Colonic mucosa (tissue), 4 donors: Measurements from ENCODE around the gene DPP3. TPM values are rescaled to one million over a fixed set of nuclear protein-coding genes. Genes with fewer than 3 reads are reported as not detected.
A peak's percentile ranks its signal among the peaks of the same experiment; 100 is the strongest.

ENCODE experiments used
- DNase-seq: peaks from one replicate; pipeline ENCODE4 v3.0.0-alpha.2; 2020
- H3K27ac ChIP-seq: fragments of 200-600 bp; one replicate; pipeline ENCODE4 v1.8.0; 2021
- H3K27me3 ChIP-seq: fragments of 200-600 bp; one replicate; pipeline ENCODE4 v1.8.0; 2021
- H3K36me3 ChIP-seq: fragments of 200-600 bp; one replicate; pipeline ENCODE4 v1.8.0; 2021
- H3K4me1 ChIP-seq: fragments of 200-600 bp; one replicate; pipeline ENCODE4 v1.8.0; 2021; ENCODE audit warnings: mild to moderate bottlenecking
- H3K4me3 ChIP-seq: fragments of 200-600 bp; one replicate; pipeline ENCODE4 v1.8.0; 2021
- H3K9ac ChIP-seq, 2 donors: one replicate each; pipeline ENCODE4 v1.7.0; 2013; ENCODE audit warnings: control low read depth in 2 of 2, low read depth in 2 of 2, low read length in 2 of 2
- H3K9me3 ChIP-seq: fragments of 200-600 bp; one replicate; pipeline ENCODE4 v1.8.0; 2021
- intact Hi-C: fragments of 100-400 bp; cut with DNase I; formaldehyde crosslinking; loops from one replicate; pipeline ENCODE4 v1.14.1; 2022
- total RNA-seq, 2 donors: library from RNA; stranded (reverse); fragmentation: NEBNext Ultra II Directional in 1 of 2; extraction: Animal tissue kit (Norgen Biotek cat#: 25700) in 1 of 2; gene quantifications; one replicate each; pipeline ENCODE4 v1.2.1, GENCODE V29; 2021
- TF ChIP-seq, protein P1 (sequence below): fragments of 200-600 bp; IDR thresholded peaks from one replicate; pipeline ENCODE4 v1.8.0; 2022; ENCODE audit warnings: antibody characterized with exemption, mild to moderate bottlenecking
- donor health status: healthy.
- donor health status: DM: no; HTN: no; CAD: no.
- donor health status: DM: no; HTN: no; CAD: no.

DPP3 gene
- total RNA-seq, 2 donors from 2014 or later, result 70.3 to 124 TPM

DNA sequence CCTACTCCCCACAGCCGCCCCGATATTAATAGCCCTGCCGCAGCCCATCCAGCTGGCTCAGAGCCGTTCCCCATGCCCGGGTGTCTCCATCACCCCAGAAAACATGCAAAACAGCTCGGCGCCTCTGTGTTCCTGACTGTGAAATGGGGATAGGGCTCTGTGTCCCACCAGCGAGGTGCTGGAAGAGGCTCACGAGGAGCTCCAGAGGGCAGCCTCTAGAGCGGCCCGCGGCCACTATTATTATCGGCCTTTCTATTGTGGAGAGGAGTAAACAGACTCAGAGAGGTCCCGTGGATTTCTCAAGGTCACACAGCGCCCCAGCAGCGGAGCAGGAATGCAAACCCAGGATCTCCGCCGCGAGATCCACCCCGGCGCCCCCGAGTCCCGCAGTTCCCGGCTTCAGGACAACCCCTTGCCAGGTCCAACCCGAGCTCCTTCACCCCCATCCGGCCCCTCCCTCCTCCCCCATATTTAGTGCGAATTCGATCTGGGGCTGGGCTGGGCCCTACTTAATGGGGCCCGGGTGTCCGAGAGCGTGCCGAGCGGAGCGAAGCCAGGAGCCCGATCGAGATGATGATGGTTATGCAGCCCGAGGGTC is 66.2 kb downstream of the DPP3 start, which contains the start of gene ACTN3:
TSS of gene ACTN3 (plus strand) at position 536 of the 598 bp plus-strand sequence. CDS start at position 571, 35 bp downstream.
- Histone ChIP-seq H3K36me3 (no peaks in the 10 kb centered on the region), H3K4me3 (peak within 1 kb of the TSS; percentile 88), H3K27ac (peak within 1 kb of the TSS; percentile 70), H3K9me3 (no peaks in the 10 kb centered on the region), H3K27me3 (no peaks in the 10 kb centered on the region), H3K9ac (peak within 1 kb of the TSS; percentile 76 to 95), H3K4me1 (peaks cover 12% of the 10 kb centered on the region)
- intact Hi-C loops, result no loop called here
- DNase-seq, result peak; percentile 33
- TF ChIP-seq, protein P1, sequence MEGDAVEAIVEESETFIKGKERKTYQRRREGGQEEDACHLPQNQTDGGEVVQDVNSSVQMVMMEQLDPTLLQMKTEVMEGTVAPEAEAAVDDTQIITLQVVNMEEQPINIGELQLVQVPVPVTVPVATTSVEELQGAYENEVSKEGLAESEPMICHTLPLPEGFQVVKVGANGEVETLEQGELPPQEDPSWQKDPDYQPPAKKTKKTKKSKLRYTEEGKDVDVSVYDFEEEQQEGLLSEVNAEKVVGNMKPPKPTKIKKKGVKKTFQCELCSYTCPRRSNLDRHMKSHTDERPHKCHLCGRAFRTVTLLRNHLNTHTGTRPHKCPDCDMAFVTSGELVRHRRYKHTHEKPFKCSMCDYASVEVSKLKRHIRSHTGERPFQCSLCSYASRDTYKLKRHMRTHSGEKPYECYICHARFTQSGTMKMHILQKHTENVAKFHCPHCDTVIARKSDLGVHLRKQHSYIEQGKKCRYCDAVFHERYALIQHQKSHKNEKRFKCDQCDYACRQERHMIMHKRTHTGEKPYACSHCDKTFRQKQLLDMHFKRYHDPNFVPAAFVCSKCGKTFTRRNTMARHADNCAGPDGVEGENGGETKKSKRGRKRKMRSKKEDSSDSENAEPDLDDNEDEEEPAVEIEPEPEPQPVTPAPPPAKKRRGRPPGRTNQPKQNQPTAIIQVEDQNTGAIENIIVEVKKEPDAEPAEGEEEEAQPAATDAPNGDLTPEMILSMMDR, result no peak

DNA sequence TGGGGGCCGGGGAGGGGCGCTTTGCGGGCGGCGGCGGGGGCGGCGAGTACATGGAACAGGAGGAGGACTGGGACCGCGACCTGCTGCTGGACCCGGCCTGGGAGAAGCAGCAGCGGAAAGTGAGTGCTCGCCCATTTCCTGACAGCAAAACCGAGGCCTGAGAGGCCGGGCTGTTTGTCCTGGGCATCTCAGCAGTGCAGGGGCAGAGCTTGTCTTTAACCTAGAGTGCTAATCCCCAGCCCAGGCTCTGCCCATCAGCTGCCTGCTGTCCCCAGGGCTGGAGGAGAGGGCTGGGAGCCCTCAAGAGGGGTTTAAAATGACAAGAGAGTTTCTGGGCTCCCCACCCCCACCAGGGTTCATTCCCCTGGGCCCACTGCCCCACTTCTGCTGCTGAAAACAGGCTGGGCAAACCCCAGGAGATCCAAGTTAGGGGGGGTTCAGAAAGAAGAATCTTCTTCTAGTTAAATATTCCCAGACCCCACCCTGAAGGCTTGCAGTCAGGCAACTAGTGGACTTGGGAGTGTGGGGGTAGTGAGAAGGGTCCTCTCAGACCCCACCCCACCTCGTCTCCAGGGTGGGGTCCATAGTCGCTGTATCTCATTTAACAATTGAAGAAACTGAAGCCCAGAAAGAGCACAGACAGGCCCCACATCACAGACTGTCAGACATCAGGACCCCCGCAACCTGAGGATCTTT is 66.9 kb downstream of the DPP3 start:
- Histone ChIP-seq H3K4me3 (peak overlapping the region; percentile 88), H3K27ac (no peak overlapping the region), H3K36me3 (no peaks in the 10 kb centered on the region), H3K9ac (peak overlapping the region in 1 of 2 donors; percentile 24), H3K4me1 (peaks cover 12% of the 10 kb centered on the region), H3K9me3 (no peaks in the 10 kb centered on the region), H3K27me3 (no peaks in the 10 kb centered on the region)
- intact Hi-C loops, result no loop called here
- no peak for DNase-seq
- TF ChIP-seq, protein P1, result no peak

DNA sequence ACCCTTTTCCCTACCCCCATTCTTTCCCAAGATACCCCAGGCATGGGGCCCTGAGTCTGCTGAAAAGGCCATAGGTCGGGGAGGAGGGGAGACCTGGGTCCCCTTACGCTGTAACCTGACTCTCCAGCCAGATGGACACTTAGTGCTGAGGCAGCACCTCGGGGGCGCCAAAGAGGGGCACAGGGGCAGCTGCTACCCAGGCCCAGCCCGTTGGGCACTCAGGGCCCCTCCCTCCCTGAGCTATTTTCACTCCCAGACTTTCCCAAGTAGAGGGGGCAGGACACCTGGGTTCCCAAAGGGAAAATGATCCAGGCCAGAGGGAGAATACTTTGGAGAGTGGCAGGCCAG is 67.4 kb downstream of the DPP3 start:
- H3K27ac ChIP-seq, result no peak overlapping the region
- no peaks in the 10 kb centered on the region for H3K36me3 ChIP-seq
- no peak overlapping the region for H3K4me3 ChIP-seq
- TF ChIP-seq, protein P1, result no peak
- peaks cover 12% of the 10 kb centered on the region for H3K4me1 ChIP-seq
- no peak for DNase-seq
- H3K9ac ChIP-seq, result no peak overlapping the region
- H3K9me3 ChIP-seq, result no peaks in the 10 kb centered on the region
- H3K27me3 ChIP-seq, result no peaks in the 10 kb centered on the region
- intact Hi-C loops, result no loop called here

DNA sequence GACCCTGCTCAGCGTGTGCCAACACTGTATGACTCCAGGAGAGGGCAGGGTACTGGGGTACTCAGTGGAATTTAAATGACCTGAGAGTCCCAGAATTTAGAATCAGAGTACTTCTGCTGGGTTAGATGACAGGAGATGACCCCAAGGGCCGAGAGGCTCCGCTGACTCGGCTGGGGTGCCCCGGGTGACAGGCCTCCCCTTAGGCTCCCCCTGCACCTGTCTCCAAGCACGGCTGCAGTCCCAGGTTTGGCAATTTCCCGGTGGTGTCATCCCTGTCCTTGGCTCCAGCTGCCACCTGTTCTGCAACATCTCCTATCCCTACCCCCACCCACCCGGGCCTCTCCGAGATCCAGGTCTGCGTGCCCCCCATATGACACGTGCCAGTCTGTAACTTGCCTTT is 67.8 kb downstream of the DPP3 start:
- Histone ChIP-seq H3K9ac (no peak overlapping the region), H3K36me3 (no peaks in the 10 kb centered on the region), H3K27ac (no peak overlapping the region), H3K4me3 (no peak overlapping the region), H3K27me3 (no peaks in the 10 kb centered on the region), H3K4me1 (peaks cover 12% of the 10 kb centered on the region), H3K9me3 (no peaks in the 10 kb centered on the region)
- no peak for DNase-seq
- TF ChIP-seq, protein P1, result no peak
- intact Hi-C loops, result no loop called here

DNA sequence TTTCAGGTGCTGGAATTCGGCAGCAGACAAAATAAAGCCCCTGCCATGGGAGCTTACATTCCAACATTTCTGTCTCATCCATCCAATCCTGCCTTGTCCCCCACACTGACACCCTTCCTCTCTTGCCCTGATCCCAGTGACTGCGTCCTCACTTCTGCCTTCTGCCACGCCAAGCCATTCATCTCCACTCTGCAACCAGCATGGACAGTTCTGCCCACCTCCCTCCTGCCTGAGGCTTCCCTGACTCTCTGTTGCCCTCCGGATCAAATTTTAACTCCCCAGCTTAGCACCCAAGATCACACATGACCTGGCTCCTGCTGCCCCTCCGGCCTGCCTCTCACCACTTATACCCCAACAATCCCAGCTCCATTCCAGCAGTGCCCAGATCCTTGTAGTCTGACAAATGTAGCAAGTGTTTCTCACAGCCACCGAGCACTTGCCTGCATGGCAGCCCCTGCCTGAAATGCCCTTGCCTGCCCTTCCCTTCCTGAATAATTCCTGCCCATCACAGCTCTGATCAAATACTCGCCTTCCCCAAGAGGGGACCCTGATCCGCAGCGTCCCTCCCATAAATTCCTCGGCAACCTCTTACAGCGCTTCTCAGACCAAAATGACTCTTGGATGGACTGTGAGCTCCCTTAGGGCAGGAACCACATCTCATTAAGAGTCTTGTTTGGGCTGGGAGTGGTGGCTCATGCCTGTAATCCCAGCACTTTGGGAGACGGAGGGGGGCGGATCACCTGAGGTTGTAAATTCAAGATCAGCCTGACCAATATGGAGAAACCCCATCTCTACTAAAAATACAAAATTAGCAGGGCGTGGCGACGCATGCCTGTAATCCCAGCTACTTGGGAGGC is 68.8 kb downstream of the DPP3 start:
- Histone ChIP-seq H3K4me1 (peaks cover 12% of the 10 kb centered on the region), H3K36me3 (no peaks in the 10 kb centered on the region), H3K27ac (no peak overlapping the region), H3K9me3 (no peaks in the 10 kb centered on the region), H3K9ac (no peak overlapping the region), H3K27me3 (no peaks in the 10 kb centered on the region), H3K4me3 (no peak overlapping the region)
- DNase-seq, result no peak
- intact Hi-C loops, result no loop called here
- TF ChIP-seq, protein P1, result no peak
